ENCODE data around the gene MTERF4.

Gene MTERF4

DNA sequence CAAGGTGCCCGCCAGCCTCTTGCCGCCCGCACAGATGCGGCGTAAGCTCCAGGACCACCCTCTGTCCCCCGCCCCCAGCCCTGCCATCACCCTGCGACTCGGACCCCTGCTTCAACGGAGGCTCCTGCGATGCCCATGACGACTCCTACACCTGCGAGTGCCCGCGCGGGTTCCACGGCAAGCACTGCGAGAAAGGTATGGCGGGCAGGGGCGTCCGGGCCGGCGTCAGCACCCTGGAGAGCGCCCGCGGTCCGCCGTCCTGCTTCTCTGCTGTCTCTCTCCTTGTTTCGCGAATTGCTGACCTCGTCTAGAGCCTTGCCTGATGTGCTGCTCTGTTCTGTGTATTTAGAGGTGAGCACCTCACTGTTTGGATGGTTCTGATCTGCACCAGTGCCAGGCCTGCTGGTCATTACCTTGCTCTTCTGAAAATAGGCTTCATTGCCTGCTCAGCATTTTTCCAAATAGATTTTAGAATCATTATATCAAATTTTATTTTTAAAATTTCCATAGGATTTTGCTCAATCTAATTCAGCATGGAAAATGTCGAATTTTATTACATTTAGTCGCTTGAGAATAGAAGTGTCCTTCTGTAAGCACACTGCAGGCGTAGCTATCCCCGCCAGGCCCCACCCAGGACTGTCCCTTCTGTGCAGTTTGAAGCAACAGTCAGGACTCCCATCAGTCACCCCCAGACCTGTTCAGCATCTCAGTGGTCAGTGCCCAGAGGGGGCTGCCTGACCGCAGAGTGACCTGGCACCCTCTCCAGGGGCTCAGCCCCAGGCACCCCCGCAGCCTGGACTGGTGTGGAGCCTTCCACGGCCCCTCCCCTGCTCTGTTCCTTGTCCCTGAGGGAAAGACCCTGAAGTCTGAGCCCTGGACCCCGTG, 52.1 kb downstream of the MTERF4 start:
- DNase-seq = no peak

DNA sequence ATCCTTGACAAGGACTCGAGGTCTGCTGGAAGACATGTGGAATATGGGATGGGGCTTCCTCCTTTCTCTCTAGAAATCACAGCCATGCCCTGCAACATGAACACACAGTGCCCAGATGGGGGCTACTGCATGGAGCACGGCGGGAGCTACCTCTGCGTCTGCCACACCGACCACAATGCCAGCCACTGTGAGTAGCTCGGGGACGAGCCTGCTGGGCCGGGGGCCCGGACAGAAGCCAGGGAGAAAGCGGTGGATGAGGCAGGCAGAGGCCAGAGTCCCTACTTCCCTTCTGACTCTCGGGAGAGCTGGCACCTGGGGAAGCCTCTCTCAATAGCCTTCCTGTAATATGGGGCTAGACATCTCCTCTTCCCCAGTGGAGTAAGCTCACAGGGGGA, 53.1 kb downstream of the MTERF4 start:
- no peak for DNase-seq

DNA sequence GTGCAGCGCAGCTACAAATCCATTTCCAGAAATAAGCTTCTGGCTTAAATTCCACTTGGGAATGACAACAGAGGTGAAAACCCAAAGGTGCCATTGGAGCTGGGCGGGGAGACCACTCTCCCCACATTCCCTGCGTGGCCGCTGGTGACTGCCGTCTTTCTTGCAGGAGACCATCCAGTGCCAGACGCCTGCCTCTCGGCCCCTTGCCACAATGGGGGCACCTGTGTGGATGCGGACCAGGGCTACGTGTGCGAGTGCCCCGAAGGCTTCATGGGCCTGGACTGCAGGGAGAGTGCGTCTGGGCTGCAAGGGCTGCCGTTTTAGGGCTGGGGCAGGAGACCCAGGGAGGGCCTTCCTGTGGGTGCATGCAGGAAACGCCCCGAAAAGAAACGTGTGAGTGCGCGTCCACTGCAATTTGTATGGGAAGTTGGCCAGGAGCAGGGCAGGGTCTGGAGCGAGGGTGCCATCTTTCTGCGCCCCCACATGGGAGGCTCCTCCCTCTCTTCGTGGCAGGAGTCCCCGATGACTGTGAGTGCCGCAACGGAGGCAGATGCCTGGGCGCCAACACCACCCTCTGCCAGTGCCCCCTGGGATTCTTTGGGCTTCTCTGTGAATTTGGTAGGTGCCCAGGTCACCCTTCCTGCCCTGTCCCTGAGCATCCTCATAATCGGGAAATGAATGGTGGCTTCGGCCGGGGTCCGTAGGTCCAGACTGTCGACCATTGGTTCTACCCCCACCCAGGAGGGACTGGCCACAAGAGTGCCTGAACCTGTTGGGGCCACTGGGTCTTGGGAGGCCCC, 53.7 kb downstream of the MTERF4 start:
- no peak for DNase-seq

DNA sequence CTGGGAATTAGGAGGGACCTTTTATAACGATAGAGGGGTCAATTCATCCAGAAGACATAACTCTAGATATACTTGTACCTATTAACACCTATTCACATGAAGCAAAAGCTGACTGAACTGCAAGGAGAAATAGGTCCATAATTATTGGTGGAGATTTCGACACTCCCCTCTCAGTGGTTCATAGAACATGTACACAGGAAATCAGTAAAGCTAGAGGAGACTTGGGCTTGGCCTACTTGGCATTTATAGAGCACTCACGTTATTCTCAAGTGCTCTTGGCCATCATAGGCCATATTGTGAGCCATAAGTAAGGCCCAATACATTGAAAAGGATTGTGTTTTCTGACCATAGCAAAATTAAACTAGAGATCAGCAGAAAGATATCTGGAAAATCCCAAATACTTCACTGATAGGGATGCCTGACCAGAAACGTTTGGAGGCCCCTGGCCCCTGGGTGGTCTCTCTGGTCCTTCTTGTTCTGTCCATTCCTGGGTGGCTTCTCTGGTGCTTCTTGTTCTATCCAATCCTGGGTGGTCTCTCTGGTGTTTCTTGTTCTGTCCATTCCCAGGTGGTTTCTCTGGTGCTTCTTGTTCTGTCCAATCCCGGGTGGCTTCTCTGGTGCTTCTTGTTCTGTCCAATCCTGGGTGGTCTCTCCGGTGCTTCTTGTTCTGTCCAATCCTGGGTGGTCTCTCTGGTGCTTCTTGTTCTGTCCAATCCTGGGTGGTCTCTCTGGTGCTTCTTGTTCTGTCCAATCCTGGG, 54.7 kb downstream of the MTERF4 start:
- DNase-seq = no peak
